Activated naive CD4-positive, alpha-beta T cell treated with anti-CD3 and anti-CD28 coated beads, Interleukin-2, amount 50 U/mL, for 72 hours (primary cell): ENCODE data around the gene AP3S1. TPM values are rescaled to one million over a fixed set of nuclear protein-coding genes. Genes with fewer than 3 reads are reported as not detected.
A peak's percentile ranks its signal among the peaks of the same experiment; 100 is the strongest.
"Not testable (repeated sequence)": the region's sequence is repeated elsewhere in the genome, so short reads cannot be mapped to it uniquely, and the experiment has no call there.

ENCODE experiments used
- ATAC-seq, 2 donors: fragments of 150-1000 bp; cut with Tn5 transposase; 2 replicates each; pipeline ENCODE4 v1.10.0; 2021; ENCODE audit warnings: mild to moderate bottlenecking in 2 of 2, moderate library complexity in 2 of 2
- DNase-seq, 2 donors: peaks; one replicate each; pipeline ENCODE4 v3.0.0; 2021 to 2022; ENCODE audit warnings: low spot score in 2 of 2
- H3K27ac Mint-ChIP-seq, 2 donors: one replicate each; pipeline ENCODE4 v1.8.0; 2022; ENCODE audit warnings: mild to moderate bottlenecking in 2 of 2, mixed read lengths in 2 of 2
- H3K36me3 Mint-ChIP-seq, 2 donors: one replicate each; pipeline ENCODE4 v1.8.0; 2022; ENCODE audit warnings: mixed read lengths in 2 of 2
- H3K9me3 Mint-ChIP-seq, 2 donors: one replicate each; pipeline ENCODE4 v1.8.0; 2022; ENCODE audit warnings: mixed read lengths in 2 of 2
- total RNA-seq, 2 donors: library from RNA; stranded (reverse); gene quantifications; one replicate each; pipeline ENCODE4 v1.2.3, GENCODE V29; 2022

The AP3S1 gene
- total RNA-seq, 2 donors from 2014 or later, result 47.6 to 126 TPM

DNA sequence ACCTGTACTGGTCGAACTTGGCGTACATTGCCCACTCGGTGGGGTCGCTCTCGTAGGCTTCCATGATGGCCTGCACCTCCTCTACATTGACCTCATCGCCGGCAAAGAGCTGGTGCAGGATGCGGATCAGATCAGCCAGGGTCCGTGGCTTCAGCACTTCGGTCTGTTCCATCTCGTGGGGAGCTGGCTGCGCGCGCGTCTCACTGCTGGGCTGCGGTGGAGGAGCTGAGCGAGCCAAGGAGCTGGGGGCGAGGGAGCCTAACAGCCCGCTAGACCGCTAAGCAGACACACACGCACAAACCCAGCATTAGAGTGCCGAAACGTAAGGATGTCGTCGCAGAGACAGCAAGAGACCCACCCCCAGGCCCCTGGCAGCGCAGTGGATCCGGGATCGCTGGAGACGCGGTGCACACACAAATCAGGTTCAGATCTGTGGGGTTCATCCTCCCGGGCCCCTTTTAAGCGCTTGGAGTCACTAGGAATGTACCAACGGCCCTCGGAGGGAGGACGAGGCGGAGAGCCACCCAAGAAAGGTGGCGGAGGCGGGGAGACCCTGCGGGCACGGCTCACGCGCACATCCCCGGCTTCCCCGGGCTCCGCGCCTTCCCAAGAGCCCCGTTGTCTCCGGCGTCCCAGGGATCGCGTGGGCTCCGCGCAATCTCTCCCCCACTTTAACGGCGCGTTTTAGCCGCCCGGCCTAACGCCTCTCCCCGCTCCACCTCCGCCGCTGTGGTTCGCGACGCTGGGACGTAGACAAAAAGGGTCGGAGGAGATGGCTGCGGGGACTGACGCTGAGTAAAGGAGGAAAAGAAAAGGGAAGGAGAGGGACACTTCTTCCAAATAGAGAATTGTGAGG is 25.3 kb upstream of the AP3S1 start, which contains the start of gene CDO1:
CDO1 (minus strand) TSS at position 434 of the 856 bp plus-strand sequence; CDS start at position 172, 262 bp downstream.
- ATAC-seq (peak; percentile 28 to 68), DNase-seq (peak in 1 of 2 donors; percentile 48)
- H3K36me3 Mint-ChIP-seq, result peaks cover 0 to 9% of the 10 kb centered on the region in 2 donors
- H3K27ac Mint-ChIP-seq, result no peak within 1 kb of the TSS
- no peaks in the 10 kb centered on the region for H3K9me3 Mint-ChIP-seq

- H3K27ac Mint-ChIP-seq, result no peak overlapping the region
- H3K9me3 Mint-ChIP-seq, result no peaks in the 10 kb centered on the region
- peaks cover 0 to 9% of the 10 kb centered on the region in 2 donors for H3K36me3 Mint-ChIP-seq
- ATAC-seq (no peak), DNase-seq (no peak)
Observed at GRCh38 chr5:115817386-115817785, 24.3 kb upstream of the AP3S1 start.

DNA sequence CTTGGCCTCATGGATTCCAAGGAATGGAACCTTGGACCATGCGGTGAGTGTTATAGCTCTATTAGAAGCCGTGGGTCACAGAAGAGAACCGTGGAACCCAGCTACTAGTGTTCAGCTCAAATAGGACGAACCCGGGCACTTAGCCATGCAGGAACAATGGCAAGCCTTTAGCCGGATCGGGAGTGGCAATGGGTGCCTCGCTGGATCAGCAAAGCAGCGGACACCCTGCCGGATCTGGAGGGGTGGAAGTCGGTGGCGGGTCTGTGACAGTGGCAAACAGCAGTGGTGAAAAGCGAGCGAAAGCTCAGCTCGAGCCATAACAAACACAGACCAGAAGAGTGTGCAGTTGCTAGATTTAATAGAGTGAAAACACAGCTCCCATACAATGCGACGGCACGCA is 22.9 kb upstream of the AP3S1 start:
- Mint-ChIP-seq H3K27ac (no peak overlapping the region), H3K36me3 (peaks cover 0 to 13% of the 10 kb centered on the region in 2 donors), H3K9me3 (no peaks in the 10 kb centered on the region)
- no peak for ATAC-seq
- DNase-seq, result no peak

DNA sequence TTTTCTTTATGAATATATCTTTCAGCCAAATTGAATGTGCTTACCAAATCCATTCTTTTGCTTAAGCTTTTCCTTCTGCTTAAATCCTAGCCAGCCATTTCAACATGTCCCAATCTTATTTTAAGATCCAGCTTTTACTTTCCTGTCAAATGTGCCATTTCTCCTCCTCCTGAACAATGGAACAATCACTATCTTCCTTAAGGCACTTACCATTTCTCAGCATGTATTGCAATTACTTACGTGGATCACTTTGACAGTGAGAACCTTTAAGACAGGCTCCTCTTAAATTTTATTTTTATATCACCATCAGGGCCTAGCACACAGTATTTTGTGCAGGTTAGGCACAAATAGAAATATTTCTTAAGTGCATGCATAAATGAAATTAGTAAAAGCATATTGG is 20.9 kb upstream of the AP3S1 start:
- DNase-seq (no peak), ATAC-seq (no peak)
- H3K27ac Mint-ChIP-seq, result no peak overlapping the region
- peaks cover 0 to 18% of the 10 kb centered on the region in 2 donors for H3K36me3 Mint-ChIP-seq
- peaks cover 6% of the 10 kb centered on the region in 2 donors for H3K9me3 Mint-ChIP-seq

DNA sequence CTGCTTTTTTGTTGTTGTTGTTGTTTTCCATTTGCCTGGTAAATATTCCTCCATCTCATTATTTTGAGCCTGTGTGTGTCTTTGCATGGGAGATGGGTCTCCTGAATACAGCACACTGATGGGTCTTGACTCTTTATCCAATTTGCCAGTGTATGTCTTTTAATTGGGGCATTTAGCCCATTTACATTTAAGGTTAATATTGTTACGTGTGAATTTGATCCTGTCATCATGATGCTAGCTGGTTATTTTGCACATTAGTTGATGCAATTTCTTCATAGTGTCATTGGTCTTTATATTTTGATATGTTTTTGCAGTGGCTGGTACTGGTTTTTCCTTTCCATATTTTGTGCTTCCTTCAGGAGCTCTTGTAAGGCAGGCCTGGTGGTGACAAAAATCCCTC is 16.8 kb upstream of the AP3S1 start:
- H3K9me3 Mint-ChIP-seq, ATAC-seq, H3K27ac Mint-ChIP-seq, DNase-seq: not testable (repeated sequence)
- H3K36me3 Mint-ChIP-seq, result peaks cover 23 to 35% of the 10 kb centered on the region in 2 donors

GRCh38 chr5:115825948-115826347 is 15.8 kb upstream of the AP3S1 start:
- DNase-seq (no peak), ATAC-seq (no peak)
- H3K9me3 Mint-ChIP-seq, result peaks cover 6% of the 10 kb centered on the region in 2 donors
- H3K36me3 Mint-ChIP-seq, result peaks cover 24 to 35% of the 10 kb centered on the region in 2 donors
- no peak overlapping the region for H3K27ac Mint-ChIP-seq

- H3K9me3 Mint-ChIP-seq, result peaks cover 1% of the 10 kb centered on the region in 2 donors
- H3K27ac Mint-ChIP-seq, result no peak overlapping the region
- ATAC-seq, result no peak
- DNase-seq, result no peak
- H3K36me3 Mint-ChIP-seq, result peaks cover 29 to 36% of the 10 kb centered on the region in 2 donors
Observed at GRCh38 chr5:115829913-115830312, 11.8 kb upstream of the AP3S1 start.

DNA sequence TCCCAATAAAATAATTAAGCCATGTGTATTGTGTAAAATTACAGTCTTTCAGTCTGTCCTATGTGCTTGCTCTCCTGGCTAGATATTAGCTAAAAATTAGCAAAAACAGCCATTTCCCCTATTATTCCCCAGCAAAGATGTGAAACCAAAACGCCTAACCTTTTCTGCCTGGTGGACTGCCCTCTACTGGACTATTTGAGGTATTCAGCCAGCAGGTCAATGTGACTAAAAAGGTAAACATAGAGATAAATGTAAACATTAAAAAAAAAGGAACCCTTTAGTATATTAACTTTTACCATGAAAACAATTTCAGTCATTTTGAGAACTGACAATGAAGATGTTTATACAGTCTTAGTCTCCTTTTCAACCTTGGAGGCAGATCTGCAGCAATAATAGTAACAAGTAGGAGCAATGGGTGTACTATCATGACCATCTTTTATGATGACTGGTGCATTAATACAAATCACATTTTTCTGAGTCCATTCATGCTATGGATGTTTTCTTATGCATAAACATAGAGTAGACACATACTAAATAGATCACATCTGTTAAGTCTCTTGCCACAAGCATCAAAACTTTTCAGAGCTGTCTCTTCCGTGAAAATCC is 10.5 kb upstream of the AP3S1 start:
- ATAC-seq, result no peak
- Mint-ChIP-seq H3K36me3 (peaks cover 35 to 41% of the 10 kb centered on the region in 2 donors), H3K9me3 (no peaks in the 10 kb centered on the region), H3K27ac (no peak overlapping the region)
- DNase-seq, result no peak

GRCh38 chr5:115835481-115835880 is 6.3 kb upstream of the AP3S1 start:
- DNase-seq (no peak), ATAC-seq (no peak)
- peaks cover 18 to 33% of the 10 kb centered on the region in 2 donors for H3K36me3 Mint-ChIP-seq
- no peaks in the 10 kb centered on the region for H3K9me3 Mint-ChIP-seq
- no peak overlapping the region for H3K27ac Mint-ChIP-seq

- DNase-seq, result peak in 1 of 2 donors; percentile 13
Observed at GRCh38 chr5:115838885-115839518, 2.7 kb upstream of the AP3S1 start.

DNA sequence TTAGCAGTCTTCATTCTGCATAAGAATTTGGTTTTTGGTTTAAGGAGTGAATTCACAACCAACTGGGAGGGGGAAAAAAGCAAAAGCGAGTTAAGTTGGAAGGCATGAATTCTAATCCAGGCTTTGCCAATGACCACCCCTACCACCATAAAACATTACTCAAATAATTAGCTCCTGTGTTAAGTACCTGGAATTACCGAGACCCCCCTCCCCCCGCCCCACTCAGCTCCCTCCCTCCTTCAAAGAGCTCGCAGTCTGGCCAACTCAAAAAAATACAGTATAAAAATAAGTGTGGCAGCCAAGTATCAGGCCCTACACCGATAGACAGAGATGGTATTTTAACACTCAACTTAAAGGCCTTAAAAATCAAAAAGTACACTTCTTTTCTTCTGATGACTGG is 862 bp upstream of the AP3S1 start:
- Mint-ChIP-seq H3K9me3 (no peaks in the 10 kb centered on the region), H3K36me3 (peaks cover 15 to 22% of the 10 kb centered on the region in 2 donors), H3K27ac (peak overlapping the region; percentile 98)
- DNase-seq (no peak), ATAC-seq (no peak)

More at GRCh38 chr5:115838885-115839518, 2.7 kb upstream of the AP3S1 start:
- peak; percentile 14 to 26 for ATAC-seq
- Mint-ChIP-seq H3K27ac (no peak overlapping the region), H3K9me3 (no peaks in the 10 kb centered on the region), H3K36me3 (peaks cover 23 to 29% of the 10 kb centered on the region in 2 donors)

GRCh38 chr5:115842089-115842935 is 577 bp downstream of the AP3S1 start:
- peak overlapping the region; percentile 91 to 98 for H3K27ac Mint-ChIP-seq
- peaks cover 9 to 13% of the 10 kb centered on the region in 2 donors for H3K36me3 Mint-ChIP-seq
- H3K9me3 Mint-ChIP-seq, result no peaks in the 10 kb centered on the region
- no peak for DNase-seq
- ATAC-seq, result peak; percentile 8 to 22

GRCh38 chr5:115842952-115843351 is 1.2 kb downstream of the AP3S1 start:
- DNase-seq, result no peak
- no peak for ATAC-seq
- H3K27ac Mint-ChIP-seq, result peak overlapping the region; percentile 91 to 98

DNA sequence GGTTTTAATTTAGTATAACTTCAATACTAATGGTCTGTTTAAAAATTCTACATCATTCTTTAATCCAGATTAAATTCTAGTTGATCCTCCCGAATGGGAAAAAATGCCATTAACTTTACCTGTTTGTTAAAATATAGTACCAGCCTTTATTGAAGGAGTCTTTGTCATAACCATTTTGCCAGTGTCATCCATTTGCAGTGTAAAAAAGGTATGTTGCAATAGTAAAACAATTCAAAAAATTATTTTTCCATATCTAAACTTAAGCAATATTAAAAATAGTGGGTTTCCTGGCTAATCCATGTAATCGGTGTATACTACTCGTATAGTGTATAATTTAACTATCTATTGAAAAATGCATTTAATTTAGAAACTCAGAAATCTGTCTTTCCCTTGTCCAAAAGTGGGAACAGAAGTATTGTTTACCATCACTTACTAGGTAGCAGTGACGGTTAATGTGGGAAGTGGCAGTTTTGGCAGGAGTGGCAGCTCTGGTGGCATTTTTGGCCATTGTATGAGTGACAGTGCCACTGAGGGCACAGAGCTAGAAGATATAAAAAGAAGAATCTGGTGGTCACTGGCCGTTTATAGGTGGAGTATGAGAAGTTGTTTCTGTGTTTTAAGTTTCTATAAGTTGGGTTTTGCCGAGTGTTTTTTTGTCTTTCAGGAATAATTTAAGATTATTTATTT is 1.9 kb downstream of the AP3S1 start:
- DNase-seq, result no peak
- H3K9me3 Mint-ChIP-seq, result no peaks in the 10 kb centered on the region
- no peak overlapping the region for H3K27ac Mint-ChIP-seq
- no peak for ATAC-seq
- H3K36me3 Mint-ChIP-seq, result peaks cover 9 to 13% of the 10 kb centered on the region in 2 donors

More at GRCh38 chr5:115842952-115843351, 1.2 kb downstream of the AP3S1 start:
- Mint-ChIP-seq H3K9me3 (no peaks in the 10 kb centered on the region), H3K36me3 (peaks cover 9 to 13% of the 10 kb centered on the region in 2 donors)

DNA sequence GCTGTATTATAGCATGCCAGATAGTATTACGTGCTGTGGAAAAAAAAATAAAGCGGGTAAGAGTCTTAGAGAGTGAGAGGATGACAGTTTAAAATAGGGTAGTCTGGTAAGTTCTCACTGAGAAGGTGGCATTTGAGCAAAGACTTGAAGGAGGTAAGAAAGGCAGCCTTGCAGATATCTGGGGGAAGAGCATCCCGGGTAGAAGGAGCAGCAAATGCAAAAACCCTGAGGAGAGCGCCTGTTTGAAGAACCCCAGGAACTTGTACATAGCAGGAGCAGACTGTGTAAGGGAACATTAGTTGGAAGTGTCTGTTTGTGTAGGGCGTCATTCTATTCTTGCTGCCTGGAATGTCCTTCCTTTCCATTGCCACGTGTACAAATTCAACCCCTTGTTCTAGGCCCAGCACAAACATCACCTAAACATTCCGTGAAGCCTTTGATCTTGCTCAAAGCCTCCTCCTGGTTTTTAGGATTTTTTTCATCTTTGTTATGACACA is 2.6 kb downstream of the AP3S1 start:
- Mint-ChIP-seq H3K9me3 (no peaks in the 10 kb centered on the region), H3K27ac (no peak overlapping the region), H3K36me3 (peaks cover 9 to 13% of the 10 kb centered on the region in 2 donors)
- DNase-seq (no peak), ATAC-seq (no peak)
